GM12864 (cell line): ENCODE data around the gene ARHGAP12.

ENCODE experiments used
- DNase-seq: peaks from one replicate; pipeline ENCODE4 v3.0.0-alpha.2; 2011; ENCODE audit warnings: low read depth
- H3K4me3 ChIP-seq: 2 replicates; pipeline ENCODE4 v1.5.1; 2011; ENCODE audit warnings: mild to moderate bottlenecking, low read depth, low read length, control low read depth
- CTCF ChIP-seq: IDR thresholded peaks from 2 replicates; pipeline ENCODE4 v1.5.1; 2011; ENCODE audit warnings: low read depth, mild to moderate bottlenecking, moderate library complexity, low read length, control low read depth, inconsistent platforms; ENCODE audit errors: missing control alignments

Gene ARHGAP12

GRCh38 chr10:31765541-31765940, 163.1 kb downstream of the ARHGAP12 start:
- DNase-seq: no peak
- TF ChIP-seq CTCF: no peak
- H3K4me3 ChIP-seq: no peak overlapping the region

GRCh38 chr10:31762316-31762715, 166.3 kb downstream of the ARHGAP12 start:
- TF ChIP-seq CTCF: no peak
- no peak for DNase-seq

GRCh38 chr10:31761156-31761555, 167.5 kb downstream of the ARHGAP12 start:
- H3K4me3 ChIP-seq: no peak overlapping the region
- no peak for DNase-seq
- no peak for TF ChIP-seq CTCF

More at GRCh38 chr10:31762316-31762715, 166.3 kb downstream of the ARHGAP12 start:
- H3K4me3 ChIP-seq: no peak overlapping the region

GRCh38 chr10:31760674-31761081, 168.0 kb downstream of the ARHGAP12 start:
- no peak for DNase-seq
- peak overlapping the region; percentile 50 for H3K4me3 ChIP-seq
- no peak for TF ChIP-seq CTCF

- H3K4me3 ChIP-seq: peak overlapping the region; percentile 80
- DNase-seq: peak; percentile 85
- no peak for TF ChIP-seq CTCF
These were observed 168.6 kb downstream of the ARHGAP12 start for GRCh38 chr10:31759799-31760626.

- no peak for DNase-seq
- no peak for TF ChIP-seq CTCF
- peak overlapping the region; percentile 80 for H3K4me3 ChIP-seq
These were observed 169.4 kb downstream of the ARHGAP12 start for GRCh38 chr10:31759124-31759798.
